Liver (tissue), 9 donors: ENCODE results near the gene TAOK2. TPM values are rescaled to one million over a fixed set of nuclear protein-coding genes. Genes with fewer than 3 reads are reported as not detected.

Source experiments
- DNase-seq: peaks from one replicate; pipeline ENCODE4 v3.0.0-alpha.2; 2017; ENCODE audit warnings: low spot score
- H3K27ac ChIP-seq, 2 donors: one replicate each; pipeline ENCODE4 v1.7.0; 2013; ENCODE audit warnings: inconsistent platforms in 2 of 2, low read length in 2 of 2, control low read depth in 1 of 2, low read depth in 1 of 2, mild to moderate bottlenecking in 1 of 2
- H3K27me3 ChIP-seq, 4 donors: one replicate each; pipeline versions ENCODE4 v1.6.1 to v1.7.0; 2013; ENCODE audit warnings: low read length in 3 of 4, inconsistent platforms in 1 of 4, mild to moderate bottlenecking in 1 of 4, moderate library complexity in 1 of 4; ENCODE audit not compliant: control insufficient read depth in 4 of 4, insufficient read depth in 4 of 4
- H3K36me3 ChIP-seq, 4 donors: one replicate each; pipeline versions ENCODE4 v1.6.1 to v1.7.0; 2013; ENCODE audit warnings: low read length in 3 of 4, mild to moderate bottlenecking in 3 of 4, low read depth in 1 of 4, moderate library complexity in 1 of 4; ENCODE audit not compliant: control insufficient read depth in 4 of 4, insufficient read depth in 3 of 4
- H3K4me1 ChIP-seq, 4 donors: one replicate each; pipeline versions ENCODE4 v1.6.1 to v1.7.0; 2013; ENCODE audit warnings: low read length in 3 of 4, mild to moderate bottlenecking in 3 of 4, moderate library complexity in 1 of 4; ENCODE audit not compliant: control insufficient read depth in 4 of 4, insufficient read depth in 4 of 4
- H3K4me3 ChIP-seq, 3 donors: one replicate each; pipeline versions ENCODE4 v1.6.1 to v1.7.0; 2013; ENCODE audit warnings: low read length in 3 of 3, control low read depth in 1 of 3, low read depth in 1 of 3, mild to moderate bottlenecking in 1 of 3
- H3K9ac ChIP-seq, 2 donors: one replicate each; pipeline ENCODE4 v1.7.0; 2013; ENCODE audit warnings: low read length in 2 of 2, mild to moderate bottlenecking in 2 of 2, moderate library complexity in 2 of 2, control low read depth in 1 of 2, low read depth in 1 of 2
- H3K9me3 ChIP-seq, 4 donors: one replicate each; pipeline versions ENCODE4 v1.6.1 to v1.7.0; 2013; ENCODE audit warnings: low read length in 3 of 4; ENCODE audit not compliant: control insufficient read depth in 4 of 4
- EGR1 ChIP-seq, 2 donors: IDR thresholded peaks; 2 replicates each; pipeline ENCODE4 v1.6.1; 2016 to 2018; ENCODE audit warnings: antibody characterized with exemption in 2 of 2, low read depth in 2 of 2
- FOXA1 ChIP-seq: IDR thresholded peaks from 2 replicates; pipeline ENCODE4 v1.6.1; 2016; ENCODE audit warnings: antibody characterized with exemption
- FOXA2 ChIP-seq: IDR thresholded peaks from 2 replicates; pipeline ENCODE4 v1.6.1; 2016; ENCODE audit warnings: antibody characterized with exemption
- GABPA ChIP-seq, 2 donors: IDR thresholded peaks in 1 of 2; conservative IDR thresholded peaks in 1 of 2; 2 replicates each; pipeline ENCODE4 v1.6.1; 2016; ENCODE audit warnings: antibody characterized with exemption in 2 of 2, mild to moderate bottlenecking in 1 of 2, moderate library complexity in 1 of 2
- HNF4A ChIP-seq, 2 donors: conservative IDR thresholded peaks; 2 replicates each; pipeline ENCODE4 v1.6.1; 2016; ENCODE audit warnings: antibody characterized with exemption in 2 of 2, mild to moderate bottlenecking in 2 of 2
- HNF4G ChIP-seq: IDR thresholded peaks from 2 replicates; pipeline ENCODE4 v1.6.1; 2016; ENCODE audit warnings: antibody characterized with exemption
- JUND ChIP-seq, 2 donors: IDR thresholded peaks; 2 replicates each; pipeline ENCODE4 v1.6.1; 2016; ENCODE audit warnings: antibody characterized with exemption in 2 of 2
- NR2F2 ChIP-seq: IDR thresholded peaks from 2 replicates; pipeline ENCODE4 v1.6.1; 2016; ENCODE audit warnings: antibody characterized with exemption
- RAD21 ChIP-seq, 2 donors: IDR thresholded peaks; 2 replicates each; pipeline ENCODE4 v1.6.1; 2016; ENCODE audit warnings: antibody characterized with exemption in 2 of 2, mild to moderate bottlenecking in 2 of 2
- RXRA ChIP-seq, 2 donors: IDR thresholded peaks; 2 replicates each; pipeline ENCODE4 v1.6.1; 2017 to 2018; ENCODE audit warnings: antibody characterized with exemption in 2 of 2, mild to moderate bottlenecking in 1 of 2
- SP1 ChIP-seq: IDR thresholded peaks from 2 replicates; pipeline ENCODE4 v1.6.1; 2018; ENCODE audit warnings: antibody characterized with exemption, mild to moderate bottlenecking
- TAF1 ChIP-seq: conservative IDR thresholded peaks from 2 replicates; pipeline ENCODE4 v1.6.1; 2016; ENCODE audit warnings: antibody characterized with exemption, mild to moderate bottlenecking
- YY1 ChIP-seq: IDR thresholded peaks from 2 replicates; pipeline ENCODE4 v1.6.1; 2016; ENCODE audit warnings: antibody characterized with exemption, mild to moderate bottlenecking
- WGBS: extraction: QIAGEN DNeasy Blood & Tissue Kit; methylation state at CpG from one replicate; pipeline ENCODE4 v1.1.7; 2013; 5-methylcytosine and 5-hydroxymethylcytosine counted together
- polyA plus RNA-seq, 2 donors: library from polyadenylated mRNA; stranded (reverse) in 1 of 2; unstranded in 1 of 2; fragments of 200-250 nt in 1 of 2; fragments of >200 nt in 1 of 2; fragmentation: Nextera tagmentation in 1 of 2; extraction: Ambion mirVana in 1 of 2; gene quantifications; one replicate each; pipeline versions ENCODE4 v1.2.1 to v1.2.3, GENCODE V29; 2013 to 2015
- total RNA-seq, 2 donors: library from RNA; depleted of rRNA; stranded (reverse); fragments of >200 nt; gene quantifications; one replicate each; pipeline ENCODE4 v1.2.3, GENCODE V29; 2014
- TF ChIP-seq, protein P1 (sequence below): IDR thresholded peaks from 2 replicates; pipeline ENCODE4 v1.6.1; 2016; ENCODE audit warnings: antibody characterized with exemption
- TF ChIP-seq, protein P2 (sequence below): IDR thresholded peaks from 2 replicates; pipeline ENCODE4 v1.6.1; 2016; ENCODE audit warnings: antibody characterized with exemption
- TF ChIP-seq, protein P3 (sequence below): IDR thresholded peaks from 2 replicates; pipeline ENCODE4 v1.6.1; 2016; ENCODE audit warnings: antibody characterized with exemption, mild to moderate bottlenecking
- TF ChIP-seq, protein P4 (sequence below): IDR thresholded peaks from 2 replicates; pipeline ENCODE4 v1.6.1; 2016; ENCODE audit warnings: antibody characterized with exemption
- donor health status: healthy.
- donor health status: healthy.
- donor health status: healthy.
- donor health status: healthy.
- donor health status: healthy.

The TAOK2 gene
- total and polyA plus RNA-seq, 4 donors: 2.2 to 27.9 (median 16.0) TPM

DNA sequence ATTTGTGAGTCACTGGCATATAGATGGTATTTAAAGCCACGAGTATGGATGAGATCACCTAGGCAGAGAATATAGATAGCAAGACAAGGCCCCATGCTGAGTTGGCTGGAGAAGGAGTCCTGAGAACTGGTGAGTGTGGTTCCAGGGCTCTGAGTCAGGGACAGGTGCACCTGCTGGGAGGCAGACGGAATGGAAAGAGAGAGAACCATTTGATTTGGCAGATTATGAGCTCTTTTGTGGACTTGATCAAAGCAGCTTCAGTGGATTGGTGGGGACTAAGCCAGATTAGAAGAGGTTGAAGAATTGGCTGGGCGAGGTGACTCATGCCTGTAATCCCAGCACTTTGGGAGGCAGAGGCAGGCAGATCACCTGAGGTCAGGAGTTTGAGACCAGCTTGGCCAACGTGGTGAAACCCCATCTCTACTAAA lies 45.1 kb downstream of the TAOK2 start:
- Histone ChIP-seq H3K9ac (no peak overlapping the region), H3K27ac (no peak overlapping the region), H3K27me3 (no peaks in the 10 kb centered on the region), H3K4me3 (no peak overlapping the region), H3K4me1 (peaks cover 2 to 8% (median 4%) of the 10 kb centered on the region in 4 donors), H3K9me3 (no peaks in the 10 kb centered on the region), H3K36me3 (no peaks in the 10 kb centered on the region)
- WGBS: 85% methylated on average over 4 of the region's 4 CpGs
- TF ChIP-seq, protein P1, sequence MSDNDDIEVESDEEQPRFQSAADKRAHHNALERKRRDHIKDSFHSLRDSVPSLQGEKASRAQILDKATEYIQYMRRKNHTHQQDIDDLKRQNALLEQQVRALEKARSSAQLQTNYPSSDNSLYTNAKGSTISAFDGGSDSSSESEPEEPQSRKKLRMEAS: no peak
- TF ChIP-seq SP1 (no peak), RAD21 (IDR thresholded peaks at IDR 0.05) (no peak), FOXA1 (no peak), NR2F2 (no peak), FOXA2 (no peak), HNF4A (conservative IDR thresholded peaks at IDR 0.05) (no peak), HNF4G (no peak), EGR1 (IDR thresholded peaks at IDR 0.05; ENCODE audit: low read depth in 2 of 2) (no peak), JUND (IDR thresholded peaks at IDR 0.05) (no peak), GABPA (IDR thresholded peaks at IDR 0.05 in 1 of 2, conservative IDR thresholded peaks at IDR 0.05 in 1 of 2) (no peak), YY1 (no peak)
- TF ChIP-seq, protein P2, sequence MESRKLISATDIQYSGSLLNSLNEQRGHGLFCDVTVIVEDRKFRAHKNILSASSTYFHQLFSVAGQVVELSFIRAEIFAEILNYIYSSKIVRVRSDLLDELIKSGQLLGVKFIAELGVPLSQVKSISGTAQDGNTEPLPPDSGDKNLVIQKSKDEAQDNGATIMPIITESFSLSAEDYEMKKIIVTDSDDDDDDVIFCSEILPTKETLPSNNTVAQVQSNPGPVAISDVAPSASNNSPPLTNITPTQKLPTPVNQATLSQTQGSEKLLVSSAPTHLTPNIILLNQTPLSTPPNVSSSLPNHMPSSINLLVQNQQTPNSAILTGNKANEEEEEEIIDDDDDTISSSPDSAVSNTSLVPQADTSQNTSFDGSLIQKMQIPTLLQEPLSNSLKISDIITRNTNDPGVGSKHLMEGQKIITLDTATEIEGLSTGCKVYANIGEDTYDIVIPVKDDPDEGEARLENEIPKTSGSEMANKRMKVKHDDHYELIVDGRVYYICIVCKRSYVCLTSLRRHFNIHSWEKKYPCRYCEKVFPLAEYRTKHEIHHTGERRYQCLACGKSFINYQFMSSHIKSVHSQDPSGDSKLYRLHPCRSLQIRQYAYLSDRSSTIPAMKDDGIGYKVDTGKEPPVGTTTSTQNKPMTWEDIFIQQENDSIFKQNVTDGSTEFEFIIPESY: no peak
- TF ChIP-seq, protein P3, sequence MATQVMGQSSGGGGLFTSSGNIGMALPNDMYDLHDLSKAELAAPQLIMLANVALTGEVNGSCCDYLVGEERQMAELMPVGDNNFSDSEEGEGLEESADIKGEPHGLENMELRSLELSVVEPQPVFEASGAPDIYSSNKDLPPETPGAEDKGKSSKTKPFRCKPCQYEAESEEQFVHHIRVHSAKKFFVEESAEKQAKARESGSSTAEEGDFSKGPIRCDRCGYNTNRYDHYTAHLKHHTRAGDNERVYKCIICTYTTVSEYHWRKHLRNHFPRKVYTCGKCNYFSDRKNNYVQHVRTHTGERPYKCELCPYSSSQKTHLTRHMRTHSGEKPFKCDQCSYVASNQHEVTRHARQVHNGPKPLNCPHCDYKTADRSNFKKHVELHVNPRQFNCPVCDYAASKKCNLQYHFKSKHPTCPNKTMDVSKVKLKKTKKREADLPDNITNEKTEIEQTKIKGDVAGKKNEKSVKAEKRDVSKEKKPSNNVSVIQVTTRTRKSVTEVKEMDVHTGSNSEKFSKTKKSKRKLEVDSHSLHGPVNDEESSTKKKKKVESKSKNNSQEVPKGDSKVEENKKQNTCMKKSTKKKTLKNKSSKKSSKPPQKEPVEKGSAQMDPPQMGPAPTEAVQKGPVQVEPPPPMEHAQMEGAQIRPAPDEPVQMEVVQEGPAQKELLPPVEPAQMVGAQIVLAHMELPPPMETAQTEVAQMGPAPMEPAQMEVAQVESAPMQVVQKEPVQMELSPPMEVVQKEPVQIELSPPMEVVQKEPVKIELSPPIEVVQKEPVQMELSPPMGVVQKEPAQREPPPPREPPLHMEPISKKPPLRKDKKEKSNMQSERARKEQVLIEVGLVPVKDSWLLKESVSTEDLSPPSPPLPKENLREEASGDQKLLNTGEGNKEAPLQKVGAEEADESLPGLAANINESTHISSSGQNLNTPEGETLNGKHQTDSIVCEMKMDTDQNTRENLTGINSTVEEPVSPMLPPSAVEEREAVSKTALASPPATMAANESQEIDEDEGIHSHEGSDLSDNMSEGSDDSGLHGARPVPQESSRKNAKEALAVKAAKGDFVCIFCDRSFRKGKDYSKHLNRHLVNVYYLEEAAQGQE: no peak
- TF ChIP-seq, protein P4, sequence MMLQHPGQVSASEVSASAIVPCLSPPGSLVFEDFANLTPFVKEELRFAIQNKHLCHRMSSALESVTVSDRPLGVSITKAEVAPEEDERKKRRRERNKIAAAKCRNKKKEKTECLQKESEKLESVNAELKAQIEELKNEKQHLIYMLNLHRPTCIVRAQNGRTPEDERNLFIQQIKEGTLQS: no peak
- DNase-seq: no peak

DNA sequence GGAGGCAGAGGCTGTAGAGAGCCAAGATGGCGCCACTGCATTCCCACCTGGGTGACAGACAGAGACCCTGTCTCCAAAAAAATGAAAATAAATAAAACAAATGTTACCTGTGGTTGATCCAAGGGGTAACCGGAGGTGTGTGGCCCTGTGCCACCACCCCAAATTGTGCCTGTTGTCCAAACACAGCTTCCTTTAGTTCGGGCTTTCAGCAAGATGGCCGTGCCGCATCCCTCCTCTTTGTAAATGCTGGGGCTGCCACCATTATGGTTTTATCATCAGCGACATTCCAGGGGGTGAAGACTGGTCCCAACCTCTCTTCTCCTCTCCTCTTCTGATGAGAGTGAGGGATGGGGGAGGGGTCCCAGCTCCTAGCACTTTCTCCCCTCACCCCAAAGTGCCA lies 49.2 kb downstream of the TAOK2 start, which contains the start of gene C16orf92:
Gene C16orf92, plus strand, starts transcription at position 312 of the 400 bp plus-strand sequence. CDS start 143 bp downstream, outside the sequence.
- Histone ChIP-seq H3K4me3 (no peak within 1 kb of the TSS), H3K36me3 (no peaks in the 10 kb centered on the region), H3K27me3 (no peaks in the 10 kb centered on the region), H3K9ac (no peak within 1 kb of the TSS), H3K4me1 (peaks cover 2 to 8% (median 4%) of the 10 kb centered on the region in 4 donors), H3K9me3 (no peaks in the 10 kb centered on the region), H3K27ac (no peak within 1 kb of the TSS)
- WGBS: 84% methylated on average over 6 of the region's 6 CpGs
- no peak for DNase-seq
- TF ChIP-seq HNF4A (conservative IDR thresholded peaks at IDR 0.05): no peak
- no peak for TF ChIP-seq SP1
- TF ChIP-seq FOXA2: no peak
- no peak for TF ChIP-seq JUND (IDR thresholded peaks at IDR 0.05)
- TF ChIP-seq, protein P2: no peak
- TF ChIP-seq, protein P3: no peak
- TF ChIP-seq, protein P4: no peak
- TF ChIP-seq, protein P1: no peak
- no peak for TF ChIP-seq NR2F2
- no peak for TF ChIP-seq FOXA1
- no peak for TF ChIP-seq YY1
- TF ChIP-seq RAD21 (IDR thresholded peaks at IDR 0.05): no peak
- no peak for TF ChIP-seq HNF4G
- TF ChIP-seq EGR1 (IDR thresholded peaks at IDR 0.05; ENCODE audit: low read depth in 2 of 2): no peak
- no peak for TF ChIP-seq TAF1
- no peak for TF ChIP-seq RXRA (IDR thresholded peaks at IDR 0.05)
- TF ChIP-seq GABPA (IDR thresholded peaks at IDR 0.05 in 1 of 2, conservative IDR thresholded peaks at IDR 0.05 in 1 of 2): no peak
